ENCODE measurements around the gene NCR3LG1. TPM values are rescaled to one million over a fixed set of nuclear protein-coding genes. Genes with fewer than 3 reads are reported as not detected.

The NCR3LG1 gene, protein sequence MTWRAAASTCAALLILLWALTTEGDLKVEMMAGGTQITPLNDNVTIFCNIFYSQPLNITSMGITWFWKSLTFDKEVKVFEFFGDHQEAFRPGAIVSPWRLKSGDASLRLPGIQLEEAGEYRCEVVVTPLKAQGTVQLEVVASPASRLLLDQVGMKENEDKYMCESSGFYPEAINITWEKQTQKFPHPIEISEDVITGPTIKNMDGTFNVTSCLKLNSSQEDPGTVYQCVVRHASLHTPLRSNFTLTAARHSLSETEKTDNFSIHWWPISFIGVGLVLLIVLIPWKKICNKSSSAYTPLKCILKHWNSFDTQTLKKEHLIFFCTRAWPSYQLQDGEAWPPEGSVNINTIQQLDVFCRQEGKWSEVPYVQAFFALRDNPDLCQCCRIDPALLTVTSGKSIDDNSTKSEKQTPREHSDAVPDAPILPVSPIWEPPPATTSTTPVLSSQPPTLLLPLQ
- total RNA-seq: 1 to 10 TPM; 3.1 to 3.4 TPM
- under 1 TPM in 1 of 2 donors, not detected in 1; 0.30 TPM for polyA plus RNA-seq

DNA sequence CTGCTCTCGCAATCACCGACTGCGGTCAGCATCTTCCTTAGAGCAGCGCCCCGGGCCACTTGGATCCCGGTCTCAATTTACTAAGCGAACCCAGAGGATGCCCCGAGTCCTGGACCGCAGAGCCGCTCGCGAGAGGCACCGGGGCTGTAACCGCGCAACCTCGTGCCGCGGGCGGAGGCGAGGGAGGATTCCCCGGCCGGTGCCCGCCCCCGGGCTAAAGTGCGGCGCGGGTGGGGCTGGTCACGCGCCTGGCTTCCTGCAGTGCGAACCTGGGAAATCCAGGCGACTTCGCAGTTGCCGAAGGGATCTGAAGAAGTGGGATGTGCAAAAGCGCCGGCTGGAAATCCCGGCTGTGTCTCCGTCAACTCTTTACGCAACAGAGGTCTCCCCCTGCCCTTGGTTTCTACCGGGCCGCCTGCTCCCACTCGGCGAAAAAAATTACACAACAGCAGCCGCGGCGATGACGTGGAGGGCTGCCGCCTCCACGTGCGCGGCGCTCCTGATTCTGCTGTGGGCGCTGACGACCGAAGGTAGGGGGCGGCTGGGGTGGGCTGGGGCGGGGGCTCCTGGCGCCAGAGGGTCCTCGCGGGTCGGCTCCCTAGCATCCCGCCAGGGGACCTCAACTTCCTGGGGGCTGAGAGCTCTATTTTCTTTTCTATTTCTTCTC, at the start of gene NCR3LG1:
NCR3LG1 (plus strand) TSS at position 291 of the 667 bp plus-strand sequence; CDS start at position 461, 170 bp downstream.
- H3K4me3 ChIP-seq (ENCODE audit: low read length in 2 of 2): peak within 1 kb of the TSS; percentile 51 to 79
- H3K4me3 Mint-ChIP-seq: peak within 1 kb of the TSS; percentile 87 to 98 (median 94)

DNA sequence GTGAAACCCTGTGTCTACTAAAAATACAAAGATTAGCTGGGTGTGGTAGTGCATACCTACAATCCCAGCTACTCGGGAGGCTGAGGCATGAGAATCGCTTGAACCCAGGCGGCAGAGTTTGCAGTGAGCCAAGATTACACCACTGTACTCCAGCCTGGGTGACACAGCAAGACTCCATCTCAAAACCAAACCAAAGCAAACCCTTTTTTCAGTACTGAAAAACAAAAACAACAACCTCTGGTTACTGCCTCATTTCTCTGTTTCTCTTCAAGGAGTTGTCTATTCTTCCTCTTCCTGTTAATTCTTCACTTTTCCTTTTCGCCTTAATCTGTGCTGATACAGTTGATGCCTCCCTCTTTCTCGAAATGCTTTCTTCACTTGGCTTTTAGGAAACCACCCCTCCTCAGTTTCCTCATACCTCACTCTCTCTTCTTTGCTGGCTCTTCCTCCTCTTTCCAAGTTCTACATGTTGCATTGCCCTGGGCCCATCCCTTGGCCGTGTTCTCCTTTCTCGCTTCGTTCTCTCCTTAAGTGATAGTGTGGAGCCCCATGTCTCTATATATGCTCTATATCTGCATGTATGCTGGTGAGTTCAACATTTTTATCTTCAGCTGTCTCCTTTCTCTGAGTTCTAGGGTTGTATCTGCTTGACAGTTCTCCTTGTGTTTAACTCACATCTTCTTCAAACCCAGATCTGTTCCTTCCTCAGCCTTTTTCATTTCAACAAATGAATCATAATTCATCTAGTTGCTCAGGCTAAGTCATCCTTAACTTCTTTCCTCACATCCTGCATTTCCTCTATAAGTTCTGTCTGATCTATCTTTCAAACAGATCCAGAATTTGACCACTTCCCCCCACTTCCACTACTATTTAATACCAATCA, 38.0 kb upstream of the NCR3LG1 start:
- Histone ChIP-seq H3K9me3 (ENCODE audit: control insufficient read depth in 1 of 2, low read length in 2 of 2) (no peaks in the 10 kb centered on the region), H3K4me1 (ENCODE audit: insufficient read depth, low read length) (no peaks in the 10 kb centered on the region), H3K27me3 (ENCODE audit: insufficient read depth, low read length) (no peaks in the 10 kb centered on the region), H3K36me3 (ENCODE audit: insufficient read depth, low read length) (peaks cover 12% of the 10 kb centered on the region), H3K27ac (ENCODE audit: low read depth, low read length) (no peak overlapping the region), H3K4me3 (ENCODE audit: low read length in 2 of 2) (no peak overlapping the region)
- Mint-ChIP-seq H3K4me1 (no peaks in the 10 kb centered on the region), H3K9me3 (no peaks in the 10 kb centered on the region), H3K4me3 (no peak overlapping the region), H3K27ac (no peak overlapping the region), H3K27me3 (no peaks in the 10 kb centered on the region), H3K36me3 (peaks cover 19 to 27% of the 10 kb centered on the region in 2 donors)
- POLR2A ChIA-PET (ENCODE audit: partially characterized antibody): no interaction called here
- no peak for DNase-seq
- intact Hi-C loops (cut with micrococcal nuclease): no loop called here
- CTCF ChIA-PET (ENCODE audit: partially characterized antibody): no interaction called here

More for the DNA sequence above, at the start of gene NCR3LG1:
- Mint-ChIP-seq H3K36me3 (peaks cover 0 to 6% of the 10 kb centered on the region in 2 donors), H3K4me1 (peaks cover 17 to 44% (median 28%) of the 10 kb centered on the region in 4 donors), H3K27me3 (peaks cover 0 to 1% of the 10 kb centered on the region in 2 donors), H3K27ac (peak within 1 kb of the TSS; percentile 73 to 91 (median 90)), H3K9me3 (peaks cover 0 to 4% (median 0%) of the 10 kb centered on the region in 8 donors)
- peaks cover 29% of the 10 kb centered on the region for H3K4me1 ChIP-seq (ENCODE audit: insufficient read depth, low read length)
- H3K9me3 ChIP-seq (ENCODE audit: control insufficient read depth in 1 of 2, low read length in 2 of 2): no peaks in the 10 kb centered on the region
- CTCF ChIA-PET (ENCODE audit: partially characterized antibody): interaction anchor here (3.8 kb wide), 2 partner anchors 32 to 122 kb away, joined by 21 to 26 read pairs; no protein-coding TSS in a partner anchor
- DNase-seq: peak; percentile 61 to 81 (median 70)
- intact Hi-C loops (cut with micrococcal nuclease): loop anchor here (2.0 to 5.0 kb wide), 3 partner anchors 37 to 274 kb away; partner anchors contain the start of genes KCNJ11 and RPS13
- no peak within 1 kb of the TSS for H3K27ac ChIP-seq (ENCODE audit: low read depth, low read length)
- POLR2A ChIA-PET (ENCODE audit: partially characterized antibody): interaction anchor here (0.6 to 3.9 kb wide), 4 partner anchors 65 to 274 kb away, joined by 3 to 30 read pairs (median 6); partner anchors contain the start of genes NUCB2 and PIK3C2A
- no peaks in the 10 kb centered on the region for H3K27me3 ChIP-seq (ENCODE audit: insufficient read depth, low read length)
- H3K36me3 ChIP-seq (ENCODE audit: insufficient read depth, low read length): no peaks in the 10 kb centered on the region

DNA sequence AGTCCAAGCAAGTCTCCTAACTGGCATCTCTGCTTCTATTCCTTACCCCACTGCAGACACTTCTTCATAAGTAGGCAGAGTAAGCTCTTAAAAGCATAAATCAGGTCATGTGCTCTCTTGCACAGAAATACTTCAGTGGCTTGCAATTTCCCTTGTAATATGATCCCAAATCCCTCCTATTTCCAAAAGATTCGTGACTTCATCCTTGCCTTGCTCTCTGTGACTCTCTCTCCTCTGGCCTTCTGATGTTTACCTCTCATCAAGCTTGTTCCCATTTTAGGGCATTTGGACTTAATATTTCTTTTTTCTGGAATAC, 37.4 kb upstream of the NCR3LG1 start:
- Mint-ChIP-seq H3K36me3 (peaks cover 21 to 31% of the 10 kb centered on the region in 2 donors), H3K27me3 (no peaks in the 10 kb centered on the region), H3K27ac (no peak overlapping the region), H3K4me1 (no peaks in the 10 kb centered on the region), H3K4me3 (no peak overlapping the region), H3K9me3 (no peaks in the 10 kb centered on the region)
- POLR2A ChIA-PET (ENCODE audit: partially characterized antibody): no interaction called here
- CTCF ChIA-PET (ENCODE audit: partially characterized antibody): no interaction called here
- Histone ChIP-seq H3K4me1 (ENCODE audit: insufficient read depth, low read length) (no peaks in the 10 kb centered on the region), H3K4me3 (ENCODE audit: low read length in 2 of 2) (no peak overlapping the region), H3K27ac (ENCODE audit: low read depth, low read length) (no peak overlapping the region), H3K36me3 (ENCODE audit: insufficient read depth, low read length) (peaks cover 12% of the 10 kb centered on the region), H3K27me3 (ENCODE audit: insufficient read depth, low read length) (no peaks in the 10 kb centered on the region), H3K9me3 (ENCODE audit: control insufficient read depth in 1 of 2, low read length in 2 of 2) (no peaks in the 10 kb centered on the region)
- intact Hi-C loops (cut with micrococcal nuclease): no loop called here
- DNase-seq: no peak

DNA sequence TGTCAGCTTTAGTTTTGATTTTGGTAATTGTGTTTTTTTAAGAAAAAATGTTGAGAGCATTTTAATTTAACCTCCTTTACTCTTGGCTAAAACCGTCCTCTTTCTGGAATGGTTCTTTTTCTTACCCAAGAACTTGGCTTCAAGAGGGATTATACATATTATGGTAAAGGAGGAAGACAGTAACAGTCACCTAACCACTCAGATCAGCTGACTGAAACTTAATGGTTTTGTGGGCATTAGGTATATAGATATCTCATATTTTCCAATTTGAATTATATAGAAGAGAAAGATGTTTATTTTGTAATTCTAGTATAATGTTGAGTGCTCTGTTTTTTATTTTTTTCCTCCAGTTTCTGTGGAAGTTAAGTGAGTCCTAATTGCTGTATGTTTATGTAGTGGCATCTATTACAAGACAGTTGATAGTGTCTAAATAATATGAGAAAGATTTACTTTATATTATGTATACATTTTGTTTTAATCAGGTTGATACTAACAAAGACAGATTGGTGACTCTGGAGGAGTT, 36.6 kb upstream of the NCR3LG1 start:
- POLR2A ChIA-PET (ENCODE audit: partially characterized antibody): no interaction called here
- no peak overlapping the region for H3K27ac ChIP-seq (ENCODE audit: low read depth, low read length)
- intact Hi-C loops (cut with micrococcal nuclease): no loop called here
- Mint-ChIP-seq H3K36me3 (peaks cover 21 to 29% of the 10 kb centered on the region in 2 donors), H3K4me1 (no peaks in the 10 kb centered on the region), H3K9me3 (no peaks in the 10 kb centered on the region), H3K27ac (no peak overlapping the region), H3K27me3 (no peaks in the 10 kb centered on the region), H3K4me3 (no peak overlapping the region)
- peaks cover 8% of the 10 kb centered on the region for H3K36me3 ChIP-seq (ENCODE audit: insufficient read depth, low read length)
- no peaks in the 10 kb centered on the region for H3K9me3 ChIP-seq (ENCODE audit: control insufficient read depth in 1 of 2, low read length in 2 of 2)
- H3K4me1 ChIP-seq (ENCODE audit: insufficient read depth, low read length): no peaks in the 10 kb centered on the region
- H3K27me3 ChIP-seq (ENCODE audit: insufficient read depth, low read length): no peaks in the 10 kb centered on the region
- CTCF ChIA-PET (ENCODE audit: partially characterized antibody): interaction anchor here (1.2 kb wide), 1 partner anchor 25 kb away, joined by 3 read pairs; no protein-coding TSS in a partner anchor
- H3K4me3 ChIP-seq (ENCODE audit: low read length in 2 of 2): no peak overlapping the region
- DNase-seq: no peak

DNA sequence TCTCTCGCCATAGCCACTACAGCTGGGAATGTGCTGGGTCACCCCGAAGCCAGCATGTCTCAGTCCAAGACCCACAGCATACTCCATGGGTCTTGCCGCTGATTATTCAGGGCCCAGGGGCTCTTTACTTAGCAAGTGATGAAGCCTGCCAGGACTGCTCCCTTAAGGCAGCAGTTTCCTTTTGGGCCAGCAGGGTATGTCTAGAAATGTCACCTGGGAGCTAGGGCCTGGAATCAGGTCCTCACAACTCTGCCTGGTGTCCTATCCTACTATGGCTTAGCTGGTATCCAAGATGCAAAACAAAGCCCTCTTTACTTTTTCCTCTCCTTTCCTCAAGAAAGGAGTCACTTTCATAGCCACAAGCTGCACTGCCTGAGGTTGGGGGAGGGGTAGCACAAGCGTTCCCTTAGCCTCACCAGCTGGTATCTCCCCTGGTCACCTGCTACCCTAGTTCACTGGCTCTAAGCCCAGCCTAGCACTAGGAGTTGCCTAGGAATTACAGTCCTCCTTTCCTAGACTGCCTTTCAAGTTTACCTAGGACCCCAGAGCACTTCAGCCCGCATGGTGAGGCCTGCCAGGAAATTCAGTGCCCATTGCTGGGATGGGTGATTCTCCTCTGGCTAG, 22.6 kb upstream of the NCR3LG1 start:
- no peak overlapping the region for H3K4me3 Mint-ChIP-seq
- H3K9me3 Mint-ChIP-seq: no peaks in the 10 kb centered on the region
- no peaks in the 10 kb centered on the region for H3K27me3 Mint-ChIP-seq
- peaks cover 5% of the 10 kb centered on the region for H3K36me3 ChIP-seq (ENCODE audit: insufficient read depth, low read length)
- ChIA-PET CTCF (ENCODE audit: partially characterized antibody) (interaction anchor here (1.2 kb wide), 1 partner anchor 56 kb away, joined by 3 read pairs; no protein-coding TSS in a partner anchor), POLR2A (ENCODE audit: partially characterized antibody) (no interaction called here)
- H3K9me3 ChIP-seq (ENCODE audit: control insufficient read depth in 1 of 2, low read length in 2 of 2): no peaks in the 10 kb centered on the region
- peaks cover 48 to 54% of the 10 kb centered on the region in 2 donors for H3K36me3 Mint-ChIP-seq
- no peak overlapping the region for H3K27ac ChIP-seq (ENCODE audit: low read depth, low read length)
- H3K27me3 ChIP-seq (ENCODE audit: insufficient read depth, low read length): no peaks in the 10 kb centered on the region
- no peaks in the 10 kb centered on the region for H3K4me1 ChIP-seq (ENCODE audit: insufficient read depth, low read length)
- peaks cover 4 to 10% (median 5%) of the 10 kb centered on the region in 4 donors for H3K4me1 Mint-ChIP-seq
- no peak overlapping the region for H3K4me3 ChIP-seq (ENCODE audit: low read length in 2 of 2)
- peak overlapping the region in 1 of 7 donors; percentile 25 for H3K27ac Mint-ChIP-seq
- intact Hi-C loops (cut with micrococcal nuclease): no loop called here
- DNase-seq: no peak

DNA sequence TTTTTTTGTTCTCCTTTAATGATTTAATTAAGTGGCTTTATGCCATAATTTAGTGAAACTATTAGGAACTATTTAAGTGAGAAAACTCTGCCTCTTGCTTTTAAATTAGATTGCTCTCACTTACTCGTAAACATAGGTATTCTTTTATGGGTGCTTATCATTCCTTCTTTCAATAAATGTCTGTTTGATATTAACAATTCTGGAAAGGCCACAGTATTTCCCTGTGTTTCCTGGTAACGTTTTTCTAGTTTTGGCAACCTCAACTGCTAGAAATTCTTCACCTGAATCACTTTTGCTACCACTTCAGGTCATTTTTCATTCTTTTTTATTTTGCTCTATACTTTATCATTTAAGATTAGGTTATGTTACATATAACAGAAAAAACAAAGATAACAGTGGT, 19.9 kb upstream of the NCR3LG1 start:
- Histone ChIP-seq H3K4me1 (ENCODE audit: insufficient read depth, low read length) (no peaks in the 10 kb centered on the region), H3K4me3 (ENCODE audit: low read length in 2 of 2) (no peak overlapping the region), H3K27me3 (ENCODE audit: insufficient read depth, low read length) (no peaks in the 10 kb centered on the region), H3K36me3 (ENCODE audit: insufficient read depth, low read length) (peaks cover 5% of the 10 kb centered on the region), H3K9me3 (ENCODE audit: control insufficient read depth in 1 of 2, low read length in 2 of 2) (no peaks in the 10 kb centered on the region), H3K27ac (ENCODE audit: low read depth, low read length) (no peak overlapping the region)
- ChIA-PET POLR2A (ENCODE audit: partially characterized antibody) (no interaction called here), CTCF (ENCODE audit: partially characterized antibody) (no interaction called here)
- peaks cover 36 to 38% of the 10 kb centered on the region in 2 donors for H3K36me3 Mint-ChIP-seq
- peak overlapping the region in 1 of 7 donors; percentile 43 for H3K27ac Mint-ChIP-seq
- H3K9me3 Mint-ChIP-seq: no peaks in the 10 kb centered on the region
- H3K4me3 Mint-ChIP-seq: no peak overlapping the region
- H3K27me3 Mint-ChIP-seq: no peaks in the 10 kb centered on the region
- H3K4me1 Mint-ChIP-seq: peaks cover 5 to 11% (median 6%) of the 10 kb centered on the region in 4 donors
- intact Hi-C loops (cut with micrococcal nuclease): no loop called here
- no peak for DNase-seq

All from CD4-positive, alpha-beta memory T cell (primary cell).